ENCODE results near the gene TSPAN14. TPM values are rescaled to one million over a fixed set of nuclear protein-coding genes. Genes with fewer than 3 reads are reported as not detected.

Gene TSPAN14
- total and polyA plus RNA-seq, 2 of the 8 experiments (the other 6 are each of a cell fraction or from before 2014, with no cell fraction given), result 47.4 to 57.8 TPM

DNA sequence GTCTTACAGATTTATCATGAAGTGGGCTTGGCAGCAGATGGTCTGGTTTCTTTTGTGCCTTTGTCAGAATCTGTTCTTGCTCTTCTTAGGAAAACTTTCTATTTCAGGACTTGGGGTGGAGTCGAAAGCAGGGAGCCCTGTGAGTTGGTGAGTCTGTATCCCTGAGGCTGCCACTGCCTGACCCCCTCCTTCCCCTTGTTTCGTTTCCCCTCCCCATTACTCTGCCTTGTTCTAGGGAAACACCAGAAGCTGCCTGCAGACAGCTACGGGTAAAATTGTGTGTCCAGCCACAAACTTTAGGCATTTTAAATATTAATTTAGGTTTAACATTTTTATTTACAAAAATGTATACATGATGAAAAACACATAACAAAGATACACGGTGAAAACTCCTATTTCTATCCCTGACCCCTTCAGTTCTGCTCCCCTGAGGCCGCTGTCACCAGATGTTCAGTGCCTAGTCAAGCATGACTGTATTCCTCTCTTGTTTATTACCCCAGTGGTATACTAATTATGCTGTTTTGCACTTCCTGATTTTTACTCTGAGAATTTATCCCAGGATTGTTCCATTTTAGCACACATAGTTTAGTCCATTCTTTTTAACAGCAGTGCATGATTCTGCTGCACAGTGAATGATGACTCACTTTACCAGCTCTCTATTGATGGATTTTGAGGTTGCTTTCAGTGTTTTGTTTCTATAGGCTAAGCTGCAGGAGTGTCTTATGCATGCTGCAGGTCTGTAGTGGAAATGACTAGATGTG is 9.1 kb downstream of the TSPAN14 start:
- H2AK5ac ChIP-seq (ENCODE audit: low read depth, low read length), result 0 out of 2 replicates have a peak overlapping the region, but pooled peaks have one; percentile 59
- POLR2A ChIA-PET (ENCODE audit: partially characterized antibody), result interaction anchor here (1.0 to 3.4 kb wide), 4 partner anchors 10 to 61 kb away, joined by 3 to 18 read pairs (median 3); no protein-coding TSS in a partner anchor
- H3K36me3 ChIP-seq (ENCODE audit: control insufficient read depth in 2 of 4, insufficient read depth in 4 of 4, low read length in 3 of 4), result no peaks in the 10 kb centered on the region
- TF ChIP-seq KDM4A (IDR thresholded peaks at IDR 0.05; ENCODE audit: low read depth, low read length, severe bottlenecking), result no peak
- TF ChIP-seq RBBP5 (IDR thresholded peaks at IDR 0.05; ENCODE audit: borderline replicate concordance, low read depth, low read length), result no peak
- TF ChIP-seq ZNF274 (IDR thresholded peaks at IDR 0.05; ENCODE audit: borderline replicate concordance, extremely low read depth, low read length), result no peak
- TF ChIP-seq, protein P1, sequence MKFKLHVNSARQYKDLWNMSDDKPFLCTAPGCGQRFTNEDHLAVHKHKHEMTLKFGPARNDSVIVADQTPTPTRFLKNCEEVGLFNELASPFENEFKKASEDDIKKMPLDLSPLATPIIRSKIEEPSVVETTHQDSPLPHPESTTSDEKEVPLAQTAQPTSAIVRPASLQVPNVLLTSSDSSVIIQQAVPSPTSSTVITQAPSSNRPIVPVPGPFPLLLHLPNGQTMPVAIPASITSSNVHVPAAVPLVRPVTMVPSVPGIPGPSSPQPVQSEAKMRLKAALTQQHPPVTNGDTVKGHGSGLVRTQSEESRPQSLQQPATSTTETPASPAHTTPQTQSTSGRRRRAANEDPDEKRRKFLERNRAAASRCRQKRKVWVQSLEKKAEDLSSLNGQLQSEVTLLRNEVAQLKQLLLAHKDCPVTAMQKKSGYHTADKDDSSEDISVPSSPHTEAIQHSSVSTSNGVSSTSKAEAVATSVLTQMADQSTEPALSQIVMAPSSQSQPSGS (IDR thresholded peaks at IDR 0.05; ENCODE audit: low read length), result no peak

More for the DNA sequence above, 9.1 kb downstream of the TSPAN14 start:
- Histone ChIP-seq H2BK15ac (ENCODE audit: low read length) (no peak overlapping the region), H3K23me2 (ENCODE audit: low read depth, low read length) (0 out of 2 replicates have a peak, but pooled peaks cover 4% of the 10 kb centered on the region), H3K9ac (replicated peaks in 1 of 4; ENCODE audit: extremely low read depth in 1 of 4, low read depth in 3 of 4, low read length in 3 of 4) (no peak overlapping the region), H4K5ac (ENCODE audit: insufficient read length, low read depth, low read length) (no peak overlapping the region), H3K23ac (ENCODE audit: insufficient read length) (no peak overlapping the region), H2BK12ac (ENCODE audit: low read depth, low read length) (no peak overlapping the region), H3K4me2 (ENCODE audit: insufficient read depth in 1 of 2, low read depth in 2 of 2, low read length in 2 of 2) (peak overlapping the region in 1 of 2 experiments; percentile 80; a peak in 1 of 4 replicates), H4K20me1 (replicated peaks in 1 of 2; ENCODE audit: control insufficient read depth in 1 of 2, insufficient read depth in 2 of 2, low read length in 2 of 2) (peaks cover 12 to 25% of the 10 kb centered on the region in 2 experiments), H3K14ac (ENCODE audit: insufficient read length) (no peak overlapping the region), H3K4me1 (replicated peaks in 1 of 4; ENCODE audit: control insufficient read depth in 3 of 4, insufficient read depth in 4 of 4, low read length in 3 of 4) (peaks cover 53 to 71% (median 64%) of the 10 kb centered on the region in 4 experiments), H3K27ac (ENCODE audit: low read depth, low read length) (no peak overlapping the region), H3K79me2 (ENCODE audit: control insufficient read depth in 1 of 2, insufficient read depth in 2 of 2, low read length in 2 of 2) (peaks cover 5 to 90% of the 10 kb centered on the region in 2 experiments), H4K8ac (ENCODE audit: extremely low read depth, insufficient read depth, low read length) (no peak overlapping the region), H3K9me3 (ENCODE audit: insufficient read depth in 2 of 2, low read depth in 1 of 2, low read length in 1 of 2) (no peaks in the 10 kb centered on the region), H2BK5ac (ENCODE audit: low read depth, low read length) (no peak overlapping the region), H3K4ac (replicated peaks; ENCODE audit: insufficient read length, low read depth, low read length) (no peak overlapping the region), H3K56ac (replicated peaks; ENCODE audit: insufficient read length, low read depth, low read length) (no peak overlapping the region), H2BK120ac (replicated peaks; ENCODE audit: low read depth, low read length) (no peak overlapping the region), H3K18ac (ENCODE audit: extremely low read depth, low read length) (no peak overlapping the region), H3K27me3 (replicated peaks in 1 of 4; ENCODE audit: control insufficient read depth in 3 of 4, extremely low read depth in 1 of 4, insufficient read depth in 3 of 4, low read length in 3 of 4) (peaks cover 0 to 4% (median under 1%) of the 10 kb centered on the region in 4 experiments; a peak in 2 of 7 replicates), H3K4me3 (ENCODE audit: extremely low read depth in 1 of 4, insufficient read depth in 2 of 4, low read depth in 3 of 4, low read length in 4 of 4) (no peak overlapping the region), H2BK20ac (ENCODE audit: low read length) (no peak overlapping the region), H2AFZ (ENCODE audit: low read length) (no peak overlapping the region), H4K91ac (replicated peaks; ENCODE audit: insufficient read length, low read length) (no peak overlapping the region), H3K79me1 (ENCODE audit: low read depth, low read length) (peaks cover 28% of the 10 kb centered on the region)
- 84% methylated on average over 5 of the region's 5 CpGs; no CpG with 5 or more reads in 1 of the 2 experiments for WGBS, 2 experiments (ENCODE audit: extremely low coverage in 1 of 2, insufficient coverage in 1 of 2, insufficient read length in 1 of 2, insufficient replicate concordance in 2 of 2, low coverage in 1 of 2, low lambda C conversion rate in 2 of 2, missing lambda C conversion rate in 1 of 2)
- DNase-seq (ENCODE audit: low read depth in 1 of 2, low spot score in 2 of 2) (no peak), FAIRE-seq (no peak)
- CTCF ChIA-PET (ENCODE audit: partially characterized antibody), result interaction anchor here (0.6 to 38.4 kb wide), 6 partner anchors 4 to 148 kb away, joined by 3 to 1263 read pairs (median 230); partner anchors contain the start of gene TSPAN14
